GM19328 (cell line): ENCODE measurements around the gene ZEB1.
"Not testable (repeated sequence)": the region's sequence is repeated elsewhere in the genome, so short reads cannot be mapped to it uniquely, and the experiment has no call there.

Source experiments
- ATAC-seq: cut with Tn5 transposase; IDR thresholded peaks from one replicate; pipeline ENCODE4 v1.9.1; 2021; ENCODE audit warnings: mild to moderate bottlenecking, moderate library complexity; ENCODE audit not compliant: unreplicated experiment

Gene ZEB1

DNA sequence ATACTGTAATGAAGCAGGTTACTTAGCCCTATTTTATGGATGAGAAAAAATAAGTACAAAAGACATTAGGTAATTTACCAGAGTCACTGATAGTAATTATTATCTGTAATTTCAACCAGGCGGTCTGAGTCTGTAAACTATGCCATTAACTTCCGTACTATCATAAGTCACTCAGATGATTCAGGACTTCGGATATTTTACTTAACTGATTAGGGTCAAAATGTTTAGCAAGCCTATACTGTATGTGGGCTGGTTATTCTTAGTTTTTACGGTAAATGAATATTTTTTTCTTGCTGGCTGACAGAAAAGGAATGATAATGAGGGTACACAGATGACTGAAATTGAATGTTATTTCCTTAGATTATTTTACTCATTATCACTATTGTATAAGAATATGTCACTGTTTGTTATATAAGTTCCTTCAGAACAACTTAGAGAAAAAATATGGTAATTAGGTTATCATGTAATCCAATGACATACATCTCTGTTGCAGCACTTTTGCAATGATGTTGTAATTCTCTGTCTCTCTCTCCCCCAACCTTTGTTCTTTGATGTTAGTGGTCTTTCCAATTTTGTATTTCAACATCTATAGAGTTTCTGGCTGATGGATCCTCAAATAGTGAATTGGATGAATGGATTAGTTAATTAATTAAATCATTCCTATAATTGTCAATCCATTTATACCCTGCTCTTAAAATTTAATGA, 165.6 kb downstream of the ZEB1 start:
- no peak for ATAC-seq

DNA sequence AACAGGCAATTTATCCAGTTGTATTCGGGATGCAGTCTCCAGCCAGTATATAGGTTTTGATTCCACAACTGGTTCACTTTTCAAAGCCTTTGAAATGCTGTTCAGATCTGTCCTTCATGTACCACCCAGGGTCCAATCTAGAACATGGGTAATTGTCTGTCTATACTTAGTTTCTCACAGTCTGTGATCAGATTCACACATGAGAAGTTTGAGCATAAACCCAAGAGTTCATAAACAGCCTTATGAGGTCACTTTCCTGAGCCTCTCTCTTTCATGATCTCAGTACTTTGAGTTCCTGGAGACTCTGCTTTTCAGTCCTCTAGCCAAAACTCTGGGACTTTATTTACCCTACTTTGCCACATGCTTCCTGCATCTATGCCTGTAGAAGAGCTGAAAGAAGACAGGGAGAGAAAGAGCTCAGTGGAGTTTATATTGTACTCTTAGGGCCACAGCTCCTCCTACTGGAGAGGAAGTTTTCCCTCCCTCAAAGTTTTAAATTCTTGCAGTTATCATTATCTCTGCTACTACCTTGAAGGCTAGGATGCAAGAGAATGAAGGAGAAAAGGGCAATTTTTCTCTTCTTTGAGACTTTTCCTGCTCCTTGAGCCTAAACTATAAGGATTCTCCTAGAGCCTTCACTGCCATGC, 172.0 kb downstream of the ZEB1 start:
- no peak for ATAC-seq

DNA sequence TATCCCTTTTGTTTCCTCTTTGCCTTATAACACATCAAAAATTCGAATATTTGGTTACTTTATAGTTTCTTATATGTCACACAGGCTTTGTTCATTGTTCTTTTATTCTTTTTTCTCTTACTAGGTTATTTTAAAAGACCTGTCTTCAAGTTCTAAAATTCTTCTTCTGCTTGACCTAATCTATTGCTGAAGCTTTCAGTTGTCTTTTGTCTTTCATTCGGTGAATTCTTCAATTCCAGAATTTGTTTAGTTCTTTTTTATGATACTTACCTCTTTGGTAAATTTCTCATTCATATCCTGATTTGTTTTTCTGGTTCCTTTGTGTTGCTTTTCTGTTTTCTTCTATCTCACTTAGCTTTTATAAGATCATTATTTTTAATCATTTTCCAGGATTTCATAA, 188.4 kb downstream of the ZEB1 start:
- ATAC-seq, result no peak

DNA sequence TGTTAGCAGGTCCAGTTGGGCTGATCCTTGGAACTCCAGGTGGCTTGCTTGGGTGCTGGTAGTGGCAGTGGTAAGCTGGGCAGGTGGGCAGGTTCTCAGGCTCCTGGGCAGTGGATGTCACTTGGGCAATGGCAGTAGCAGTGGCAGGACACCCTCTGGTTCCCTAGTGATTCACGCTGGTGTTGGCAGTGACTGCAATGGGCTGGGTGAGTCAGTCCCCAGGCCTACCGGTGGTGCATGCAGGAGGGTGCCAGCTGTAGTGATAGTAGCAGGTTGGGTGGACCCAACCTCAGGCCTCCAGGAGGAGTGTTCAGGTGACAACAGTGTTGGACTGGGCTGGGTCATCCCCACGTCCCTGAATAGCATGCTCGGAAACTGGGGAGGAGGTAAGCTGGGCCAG, 189.2 kb downstream of the ZEB1 start:
- no peak for ATAC-seq

DNA sequence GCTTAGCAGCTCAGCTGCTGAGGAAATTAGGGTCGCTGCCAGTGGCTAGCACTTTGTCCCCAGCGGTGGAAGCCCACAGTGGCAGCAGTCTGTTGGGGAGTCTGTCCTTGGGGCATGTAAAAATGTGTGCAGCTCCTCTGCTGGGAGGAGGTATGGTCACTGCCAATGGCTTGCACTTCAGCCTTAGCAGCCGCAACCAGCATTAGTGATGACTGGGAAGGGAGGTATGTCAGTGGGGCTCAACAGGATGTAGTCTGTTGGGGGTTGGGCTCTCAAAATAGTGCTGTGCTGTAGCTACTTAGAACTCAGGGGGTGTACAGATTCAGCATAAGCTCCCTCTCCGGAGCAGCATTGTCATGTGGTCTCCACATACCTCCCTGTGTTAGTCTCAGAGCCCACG, 189.9 kb downstream of the ZEB1 start:
- ATAC-seq, result no peak

DNA sequence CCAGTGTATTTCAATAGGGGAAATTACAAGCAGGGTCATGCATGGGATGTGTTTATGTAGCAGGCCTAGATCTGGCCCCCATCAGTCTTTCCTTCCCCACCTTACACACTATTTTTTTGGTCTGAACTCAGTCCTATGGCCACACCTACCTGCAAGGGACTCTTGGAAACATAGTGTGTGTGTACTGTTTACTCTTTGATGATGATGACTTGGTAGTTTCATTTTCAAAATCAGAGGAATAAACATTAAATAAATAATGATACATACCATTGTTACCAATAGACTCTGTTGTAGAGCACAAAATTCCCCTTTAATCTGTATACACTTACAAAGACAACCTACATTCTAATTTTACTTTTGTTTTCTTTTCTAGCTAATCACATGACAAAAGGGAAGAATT, 191.0 kb downstream of the ZEB1 start:
- no peak for ATAC-seq

DNA sequence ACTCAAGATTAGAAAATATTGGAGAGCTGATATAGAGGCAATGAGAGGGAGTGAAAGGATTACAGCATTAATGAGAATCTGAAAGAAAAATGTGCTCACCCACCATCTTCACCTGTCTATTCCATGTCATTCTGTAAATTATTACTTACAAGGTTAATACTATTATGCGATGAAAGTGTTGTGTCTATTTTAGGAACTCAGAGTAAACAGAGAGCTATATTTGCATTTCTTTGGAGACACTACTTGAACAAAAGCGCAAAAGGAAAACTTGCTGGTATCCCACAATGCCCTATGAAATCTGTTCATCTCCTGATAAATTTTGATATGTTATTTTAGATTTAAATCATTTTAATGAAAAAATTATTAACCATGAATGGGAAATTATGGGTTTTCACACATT, 196.1 kb downstream of the ZEB1 start:
- ATAC-seq, result no peak

DNA sequence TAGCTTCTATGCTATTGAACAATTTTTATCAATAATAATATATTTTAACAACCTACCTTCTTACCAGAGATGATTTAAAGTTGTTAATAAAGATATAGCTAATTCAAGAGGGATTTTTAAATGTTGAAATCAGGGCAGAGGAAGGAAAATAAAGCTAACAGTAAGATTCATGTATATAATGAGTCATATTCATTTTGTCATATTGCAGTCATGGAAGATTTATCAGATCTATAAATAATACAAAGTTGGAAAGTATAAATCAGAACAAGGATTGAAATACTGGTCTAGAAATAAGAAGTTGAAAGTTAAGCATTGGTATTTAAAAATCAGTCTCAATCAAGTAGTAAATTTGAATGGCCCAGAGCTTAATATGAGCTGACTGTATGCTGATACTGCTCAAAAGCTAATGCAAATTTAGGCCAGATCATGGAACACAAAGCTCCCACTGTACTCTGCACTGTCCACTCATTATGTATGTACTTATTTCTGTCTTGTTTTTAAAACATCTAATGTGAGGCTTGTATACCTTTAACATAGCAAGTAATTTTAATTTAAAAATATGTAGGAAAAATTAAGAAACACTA, 196.9 kb downstream of the ZEB1 start:
- no peak for ATAC-seq

DNA sequence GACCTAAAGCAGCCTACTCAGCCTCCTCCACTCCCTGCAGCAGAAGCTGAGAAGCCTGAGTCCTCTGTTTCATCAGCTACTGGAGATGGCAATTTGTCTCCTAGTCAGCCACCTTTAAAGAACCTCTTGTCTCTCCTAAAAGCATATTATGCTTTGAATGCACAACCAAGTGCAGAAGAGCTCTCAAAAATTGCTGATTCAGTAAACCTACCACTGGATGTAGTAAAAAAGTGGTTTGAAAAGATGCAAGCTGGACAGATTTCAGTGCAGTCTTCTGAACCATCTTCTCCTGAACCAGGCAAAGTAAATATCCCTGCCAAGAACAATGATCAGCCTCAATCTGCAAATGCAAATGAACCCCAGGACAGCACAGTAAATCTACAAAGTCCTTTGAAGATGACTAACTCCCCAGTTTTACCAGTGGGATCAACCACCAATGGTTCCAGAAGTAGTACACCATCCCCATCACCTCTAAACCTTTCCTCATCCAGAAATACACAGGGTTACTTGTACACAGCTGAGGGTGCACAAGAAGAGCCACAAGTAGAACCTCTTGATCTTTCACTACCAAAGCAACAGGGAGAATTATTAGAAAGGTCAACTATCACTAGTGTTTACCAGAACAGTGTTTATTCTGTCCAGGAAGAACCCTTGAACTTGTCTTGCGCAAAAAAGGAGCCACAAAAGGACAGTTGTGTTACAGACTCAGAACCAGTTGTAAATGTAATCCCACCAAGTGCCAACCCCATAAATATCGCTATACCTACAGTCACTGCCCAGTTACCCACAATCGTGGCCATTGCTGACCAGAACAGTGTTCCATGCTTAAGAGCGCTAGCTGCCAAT, 202.2 kb downstream of the ZEB1 start:
- no peak for ATAC-seq

DNA sequence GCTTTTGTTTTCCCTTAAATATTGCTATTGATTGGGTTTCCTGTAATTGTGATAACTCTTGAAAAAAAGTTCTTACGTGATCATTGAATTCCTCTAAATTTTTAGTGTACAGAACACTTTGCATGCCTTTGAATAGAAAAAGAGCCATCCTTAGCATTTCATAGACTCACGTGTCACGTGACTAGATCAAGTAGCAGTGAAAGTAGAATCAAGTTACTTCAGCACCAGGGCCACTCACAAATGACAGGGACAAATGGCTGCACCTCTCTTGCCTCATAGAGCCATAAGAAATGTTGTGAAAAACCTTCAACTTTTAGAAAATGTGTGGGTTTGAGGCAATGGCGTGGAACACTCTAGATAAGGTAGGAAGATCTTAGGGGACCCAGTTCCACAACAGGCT, 203.8 kb downstream of the ZEB1 start:
- no peak for ATAC-seq

DNA sequence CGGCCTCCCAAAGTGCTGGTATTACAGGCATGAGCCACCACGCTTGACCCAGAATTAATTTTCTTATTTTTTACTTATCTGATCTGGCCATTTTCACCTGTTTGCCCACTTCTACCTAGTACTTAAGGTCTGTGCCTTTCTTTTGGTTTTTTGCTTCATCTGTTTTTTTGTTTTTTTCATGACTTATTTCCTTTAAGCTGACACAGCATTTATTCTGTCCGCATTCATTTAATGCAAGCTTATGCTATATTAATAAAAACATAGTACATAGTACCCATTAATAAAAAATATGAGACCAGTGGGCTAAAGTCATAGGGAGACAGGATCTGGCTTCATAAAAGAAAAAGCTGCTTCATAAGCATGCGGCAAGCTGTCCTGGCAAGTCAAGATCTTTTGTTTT, 205.4 kb downstream of the ZEB1 start:
- ATAC-seq, result no peak

DNA sequence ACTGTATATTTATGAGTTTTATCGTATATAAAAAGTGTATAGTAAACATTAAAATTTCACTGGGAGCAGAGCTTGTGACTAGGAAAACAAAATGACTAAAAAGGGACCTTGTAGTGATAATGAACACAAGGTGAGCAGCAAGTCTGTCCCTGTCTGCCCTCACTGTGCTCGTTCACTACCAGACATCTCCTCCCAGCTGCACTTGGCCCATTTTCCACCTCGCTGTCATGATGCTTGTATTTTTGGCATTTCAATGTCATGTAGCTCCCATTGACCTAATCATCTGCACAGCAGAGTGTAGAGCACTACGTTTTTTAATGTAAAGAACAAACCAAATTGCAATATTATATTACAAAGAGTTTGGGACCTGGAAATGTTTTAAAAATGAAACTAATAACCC, 207.2 kb downstream of the ZEB1 start:
- ATAC-seq, result no peak

DNA sequence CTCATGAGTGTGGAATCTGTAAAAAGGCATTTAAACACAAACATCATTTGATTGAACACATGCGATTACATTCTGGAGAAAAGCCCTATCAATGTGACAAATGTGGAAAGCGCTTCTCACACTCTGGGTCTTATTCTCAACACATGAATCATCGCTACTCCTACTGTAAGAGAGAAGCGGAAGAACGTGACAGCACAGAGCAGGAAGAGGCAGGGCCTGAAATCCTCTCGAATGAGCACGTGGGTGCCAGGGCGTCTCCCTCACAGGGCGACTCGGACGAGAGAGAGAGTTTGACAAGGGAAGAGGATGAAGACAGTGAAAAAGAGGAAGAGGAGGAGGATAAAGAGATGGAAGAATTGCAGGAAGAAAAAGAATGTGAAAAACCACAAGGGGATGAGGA, 207.7 kb downstream of the ZEB1 start:
- no peak for ATAC-seq

DNA sequence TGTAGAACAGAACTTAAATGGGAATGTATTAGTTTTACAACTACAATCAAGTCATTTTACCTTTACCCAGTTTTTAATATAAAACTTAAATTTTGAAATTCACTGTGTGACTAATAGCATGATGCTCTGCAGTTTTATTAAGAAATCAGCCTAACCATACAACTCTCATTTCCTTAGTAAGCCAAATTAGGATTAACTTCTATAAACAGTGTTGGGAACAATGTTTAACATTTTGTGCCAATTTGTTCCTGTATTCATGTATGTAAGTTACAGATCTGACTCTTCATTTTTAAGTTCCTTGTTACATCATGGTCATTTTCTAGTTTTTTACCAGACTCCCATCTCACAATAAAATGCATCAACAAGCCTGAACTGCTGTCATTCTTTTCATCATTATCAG, 209.8 kb downstream of the ZEB1 start:
- ATAC-seq, result no peak

DNA sequence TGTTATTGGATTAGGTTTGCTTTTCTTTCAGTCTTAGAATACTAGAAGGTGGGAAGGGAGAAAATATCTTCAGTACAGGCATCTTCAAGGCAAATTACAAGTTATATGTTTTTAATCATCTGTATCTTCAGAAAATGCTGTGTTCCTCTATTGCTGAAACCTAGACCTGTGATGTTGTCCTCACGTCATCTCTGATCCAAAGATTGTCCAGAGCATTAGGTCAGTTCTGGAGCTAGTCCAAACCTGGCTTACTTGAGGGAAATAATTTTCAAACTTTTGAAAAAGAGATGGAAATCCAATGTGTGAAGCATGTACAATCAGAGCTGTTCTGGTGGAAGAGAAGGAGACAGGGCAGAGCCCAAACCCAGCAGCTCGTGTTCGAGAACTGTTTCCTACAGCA, 217.3 kb downstream of the ZEB1 start:
- no peak for ATAC-seq

DNA sequence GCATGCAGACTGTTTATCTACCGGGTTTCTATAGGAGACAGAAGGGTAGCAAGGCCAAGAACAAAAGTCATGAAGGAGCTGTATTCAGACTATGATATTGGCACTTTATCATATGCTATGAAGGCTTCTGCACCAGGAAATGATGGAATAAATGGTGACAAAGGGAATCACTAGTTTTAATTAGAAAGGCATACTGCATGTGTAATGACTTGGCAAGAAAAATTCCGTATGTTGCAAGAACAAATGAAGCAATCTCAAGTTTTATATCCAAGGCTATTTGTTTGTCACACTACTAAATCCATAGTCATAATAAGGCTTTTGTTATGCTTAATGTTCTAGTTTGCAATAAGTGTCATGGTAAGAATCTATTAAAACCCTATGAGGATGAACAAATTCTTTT, 230.9 kb downstream of the ZEB1 start:
- ATAC-seq, result no peak

DNA sequence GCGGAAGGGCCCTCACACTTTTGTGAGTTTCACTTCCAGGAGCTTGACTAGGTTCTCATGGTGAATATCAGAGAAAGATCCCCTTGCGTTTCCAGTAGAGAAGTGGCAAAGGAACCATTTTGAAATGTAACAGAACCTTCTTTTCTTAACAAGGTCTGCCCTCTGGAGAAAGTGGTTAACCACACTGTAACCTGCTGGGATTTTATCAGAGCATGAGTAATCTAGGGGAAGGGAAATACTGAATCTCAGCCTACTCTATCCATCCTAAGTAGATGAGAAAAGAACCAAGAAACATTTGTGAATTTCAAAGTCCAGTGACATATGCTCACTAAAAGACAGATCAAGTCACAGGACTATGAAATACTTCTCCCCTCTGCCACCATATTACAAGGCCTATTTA, 235.5 kb downstream of the ZEB1 start:
- no peak for ATAC-seq

DNA sequence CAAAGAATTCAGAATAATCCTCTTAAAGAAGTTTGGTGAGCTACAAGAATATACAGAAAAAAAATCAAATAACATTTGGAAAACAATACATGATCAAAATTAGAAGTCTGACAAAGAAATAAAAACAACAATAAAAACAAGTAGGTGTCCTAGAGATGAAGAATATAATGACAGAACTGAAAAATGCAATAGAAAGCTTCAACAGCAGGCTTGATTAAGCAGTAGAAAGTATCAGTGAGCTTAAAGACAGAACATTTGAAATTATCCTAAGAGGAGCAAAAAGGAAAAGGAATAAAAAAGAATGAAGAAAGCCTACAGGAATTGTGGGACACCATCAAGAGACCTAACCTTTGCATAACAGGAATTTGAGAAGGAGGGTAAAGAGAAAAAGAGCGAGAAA, 238.8 kb downstream of the ZEB1 start:
- no peak for ATAC-seq

DNA sequence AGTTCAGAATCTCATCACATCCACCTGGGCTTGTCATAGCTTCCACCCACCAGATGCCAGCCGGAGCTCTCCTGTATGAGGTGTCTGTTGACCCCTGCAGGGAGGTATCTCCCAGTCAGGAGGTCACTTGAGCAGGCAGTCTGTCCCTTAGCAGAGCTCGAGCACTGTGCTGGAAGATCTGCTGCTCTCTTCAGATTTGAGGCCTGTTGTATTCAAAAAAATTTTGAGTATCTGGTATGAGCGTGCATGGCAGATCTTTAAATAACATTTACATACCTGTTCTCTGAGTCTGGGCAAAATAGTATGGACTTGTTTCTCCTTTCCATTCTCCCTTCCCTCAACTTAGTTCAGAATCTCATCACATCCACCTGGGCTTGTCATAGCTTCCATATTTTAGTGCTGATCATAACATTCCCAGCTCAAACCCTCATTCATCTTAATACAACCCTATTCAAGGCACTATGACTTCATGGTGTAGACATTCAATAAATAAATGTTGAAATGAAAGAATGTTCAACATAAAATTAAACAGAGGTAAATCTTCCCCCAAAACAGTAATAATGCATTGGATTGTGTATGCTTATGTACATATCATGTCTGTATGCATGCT, 249.3 kb downstream of the ZEB1 start:
- ATAC-seq, result not testable (repeated sequence)

DNA sequence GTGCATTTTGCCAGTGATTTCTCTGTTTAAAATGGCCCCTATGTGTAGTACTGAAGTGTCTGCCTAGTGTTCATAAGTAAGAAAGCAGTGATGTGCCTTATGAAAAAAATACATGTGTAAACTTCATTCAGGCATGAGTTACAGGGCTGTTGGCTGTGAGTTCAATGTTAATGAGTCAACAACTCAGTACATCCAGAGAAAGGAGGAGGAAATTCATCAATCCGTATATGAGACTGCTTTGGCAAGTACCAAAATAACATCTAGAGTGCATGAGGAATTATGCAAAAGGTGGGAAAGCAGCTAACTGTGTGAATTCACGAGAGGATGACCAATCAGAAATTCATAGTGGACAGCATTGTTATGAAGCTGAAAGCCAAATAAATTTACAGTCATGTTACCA, 255.6 kb downstream of the ZEB1 start:
- no peak for ATAC-seq

DNA sequence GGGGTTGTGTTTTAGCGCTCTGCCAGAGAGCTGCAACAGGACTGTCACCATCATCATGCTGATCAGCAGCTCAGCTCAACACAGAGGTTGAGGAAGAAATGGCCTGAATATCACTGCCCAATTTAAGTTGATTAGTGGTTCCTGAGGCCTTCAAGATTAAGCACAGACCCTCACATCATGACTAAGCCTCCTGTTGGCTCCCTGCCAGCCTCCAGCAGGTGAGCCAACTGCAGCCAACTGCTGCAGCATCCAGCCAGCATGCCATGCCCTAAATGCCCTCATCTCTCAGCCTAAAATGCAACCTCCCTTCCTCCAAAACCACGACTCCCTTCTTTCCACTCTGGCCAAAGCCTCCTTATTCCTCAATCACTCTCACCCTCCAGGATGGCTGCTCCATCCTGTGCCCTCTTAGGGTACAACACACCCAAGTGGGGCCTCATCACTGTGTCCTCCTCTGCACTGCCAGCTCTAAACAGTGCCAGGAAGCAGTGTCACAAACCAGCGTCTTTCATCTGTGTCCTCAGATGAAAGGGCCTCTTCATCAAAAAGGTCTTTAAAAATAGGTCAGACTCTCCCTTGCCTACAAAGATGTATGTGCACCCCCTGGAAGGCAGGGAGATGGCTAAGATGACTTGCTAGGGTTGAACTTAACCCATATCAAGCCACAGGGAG, 259.3 kb downstream of the ZEB1 start:
- ATAC-seq, result no peak
